Panc1 (cell line): Measurements from ENCODE around the gene OFD1.
A peak's percentile ranks its signal among the peaks of the same experiment; 100 is the strongest.

Experiments
- POLR2AphosphoS5 ChIP-seq: IDR thresholded peaks from 2 replicates; pipeline ENCODE4 v1.6.1; 2012; ENCODE audit warnings: mild to moderate bottlenecking, low read depth, low read length, moderate library complexity
- SIN3A ChIP-seq: IDR thresholded peaks from 2 replicates; pipeline ENCODE4 v1.6.1; 2012; ENCODE audit warnings: low read depth, mild to moderate bottlenecking, low read length, moderate library complexity, borderline replicate concordance; ENCODE audit not compliant: insufficient read depth
- TCF7L2 ChIP-seq: IDR thresholded peaks from 2 replicates; pipeline ENCODE4 v1.6.1; 2011; ENCODE audit warnings: mild to moderate bottlenecking, low read depth, low read length, inconsistent platforms
- TF ChIP-seq, protein P1 (sequence below): fragments of 450-650 bp; IDR thresholded peaks from 2 replicates; pipeline ENCODE4 v1.5.1; 2017; ENCODE audit warnings: mild to moderate bottlenecking

DNA sequence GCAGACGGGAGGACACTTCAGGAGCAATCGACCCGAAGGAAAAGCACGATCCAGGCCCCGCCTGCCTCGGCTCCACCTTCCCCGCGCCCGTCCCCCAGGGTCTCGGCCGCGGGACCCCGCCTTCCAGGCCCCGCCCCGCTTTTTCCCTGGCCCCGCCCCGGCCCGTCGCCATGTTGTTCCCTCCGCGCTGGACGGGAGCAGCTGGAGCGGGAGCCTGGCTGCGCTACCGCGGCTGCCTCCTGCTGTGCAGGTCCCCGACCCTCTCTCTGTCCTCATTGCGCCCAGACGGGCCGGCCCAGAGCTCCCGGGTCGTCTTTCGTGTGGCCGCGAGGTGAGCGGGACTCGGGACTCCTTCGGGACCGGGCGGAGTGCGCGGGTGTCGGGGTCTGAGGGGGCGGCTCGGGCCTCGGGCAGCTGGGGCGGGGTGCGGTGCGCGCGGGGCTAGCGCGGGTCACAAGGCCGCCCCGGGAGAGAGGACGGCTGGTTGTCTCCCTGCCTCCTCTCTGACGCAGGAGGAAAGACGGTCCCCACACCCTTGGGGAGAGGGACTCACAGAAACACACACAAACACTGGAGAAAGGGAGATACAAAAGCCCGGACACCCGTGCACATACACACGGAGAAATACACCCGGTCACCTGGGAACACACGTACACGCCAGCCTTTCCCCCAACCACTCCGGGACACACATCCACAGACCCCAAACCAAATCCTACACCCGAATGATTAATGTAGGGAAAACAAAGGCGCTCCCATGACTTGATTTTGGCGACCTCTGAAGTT, 45.4 kb upstream of the OFD1 start, which contains the start of gene RAB9A:
- TF ChIP-seq, protein P1, sequence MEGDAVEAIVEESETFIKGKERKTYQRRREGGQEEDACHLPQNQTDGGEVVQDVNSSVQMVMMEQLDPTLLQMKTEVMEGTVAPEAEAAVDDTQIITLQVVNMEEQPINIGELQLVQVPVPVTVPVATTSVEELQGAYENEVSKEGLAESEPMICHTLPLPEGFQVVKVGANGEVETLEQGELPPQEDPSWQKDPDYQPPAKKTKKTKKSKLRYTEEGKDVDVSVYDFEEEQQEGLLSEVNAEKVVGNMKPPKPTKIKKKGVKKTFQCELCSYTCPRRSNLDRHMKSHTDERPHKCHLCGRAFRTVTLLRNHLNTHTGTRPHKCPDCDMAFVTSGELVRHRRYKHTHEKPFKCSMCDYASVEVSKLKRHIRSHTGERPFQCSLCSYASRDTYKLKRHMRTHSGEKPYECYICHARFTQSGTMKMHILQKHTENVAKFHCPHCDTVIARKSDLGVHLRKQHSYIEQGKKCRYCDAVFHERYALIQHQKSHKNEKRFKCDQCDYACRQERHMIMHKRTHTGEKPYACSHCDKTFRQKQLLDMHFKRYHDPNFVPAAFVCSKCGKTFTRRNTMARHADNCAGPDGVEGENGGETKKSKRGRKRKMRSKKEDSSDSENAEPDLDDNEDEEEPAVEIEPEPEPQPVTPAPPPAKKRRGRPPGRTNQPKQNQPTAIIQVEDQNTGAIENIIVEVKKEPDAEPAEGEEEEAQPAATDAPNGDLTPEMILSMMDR = no peak
- TF ChIP-seq POLR2AphosphoS5 (peak; percentile 69; the same call in 1 of the 2 replicates), SIN3A (no peak), TCF7L2 (no peak)
